HG02763 (cell line): ENCODE measurements around the gene MDGA2.
"Not testable (repeated sequence)": the region's sequence is repeated elsewhere in the genome, so short reads cannot be mapped to it uniquely, and the experiment has no call there.

Experiments used
- ATAC-seq: cut with Tn5 transposase; IDR thresholded peaks from one replicate; pipeline ENCODE4 v1.9.1; 2021; ENCODE audit warnings: mild to moderate bottlenecking, moderate library complexity; ENCODE audit not compliant: unreplicated experiment

Gene MDGA2

DNA sequence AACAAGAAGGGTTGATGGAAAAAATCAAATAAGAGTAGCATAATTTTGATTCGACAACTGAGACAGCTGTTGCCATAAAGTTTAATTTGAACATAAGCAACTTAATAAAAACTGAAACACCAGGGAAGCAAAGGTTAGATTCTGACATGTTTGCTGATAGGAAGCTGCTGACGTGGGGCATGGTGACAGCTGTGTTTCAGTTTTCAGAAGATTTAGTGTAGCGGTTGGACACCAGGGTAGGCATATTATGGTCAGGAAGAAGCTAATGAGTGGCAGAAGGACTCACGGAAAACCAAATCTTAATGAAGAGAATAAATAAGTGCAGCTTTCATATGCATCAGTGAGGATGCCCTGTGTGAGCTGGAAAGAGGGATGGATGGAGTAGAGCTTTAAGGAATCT is 687.1 kb downstream of the MDGA2 start:
- no peak for ATAC-seq

GRCh38 chr14:46985529-46986380 is 689.6 kb downstream of the MDGA2 start:
- ATAC-seq = no peak

DNA sequence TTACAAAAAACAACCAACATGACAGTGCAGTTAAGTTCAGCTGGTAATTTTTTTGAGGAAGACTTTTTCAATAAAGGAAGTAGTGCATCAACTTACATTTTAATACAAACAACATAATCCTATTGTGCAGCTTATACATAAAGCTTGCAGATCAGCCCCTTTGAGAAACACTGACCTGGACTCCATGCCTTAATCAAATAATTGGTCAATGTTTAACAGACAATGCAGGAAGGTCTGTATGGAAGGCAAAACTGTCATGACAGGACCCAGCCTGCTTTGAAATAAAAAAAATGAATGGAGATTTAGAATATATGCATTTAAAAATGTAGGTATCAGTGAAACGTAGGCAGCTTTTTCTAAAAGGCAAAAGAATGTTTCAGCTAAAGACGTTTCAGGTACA is 702.1 kb downstream of the MDGA2 start:
- no peak for ATAC-seq

DNA sequence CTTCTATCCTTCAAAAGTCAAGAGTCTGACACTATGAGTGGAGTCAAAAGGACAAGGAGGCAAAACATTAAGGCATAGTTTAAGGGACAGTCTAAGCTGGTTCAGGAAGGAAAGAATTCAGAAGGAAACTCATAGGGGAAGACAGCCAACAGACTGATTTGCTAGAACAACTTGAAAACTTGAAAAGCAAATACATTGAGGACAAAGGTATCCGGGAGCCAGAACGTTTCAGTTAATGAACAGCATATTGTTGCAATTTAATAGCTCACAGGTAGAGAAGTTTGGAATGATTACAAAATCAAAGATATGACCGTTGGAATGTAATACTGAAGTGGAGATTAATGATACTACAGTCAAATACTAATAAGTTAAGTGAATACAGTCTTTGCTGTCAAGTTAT is 711.0 kb downstream of the MDGA2 start:
- no peak for ATAC-seq

GRCh38 chr14:46951103-46951502 is 724.3 kb downstream of the MDGA2 start:
- no peak for ATAC-seq

- no peak for ATAC-seq
These were observed 734.8 kb downstream of the MDGA2 start for GRCh38 chr14:46940611-46941010.

DNA sequence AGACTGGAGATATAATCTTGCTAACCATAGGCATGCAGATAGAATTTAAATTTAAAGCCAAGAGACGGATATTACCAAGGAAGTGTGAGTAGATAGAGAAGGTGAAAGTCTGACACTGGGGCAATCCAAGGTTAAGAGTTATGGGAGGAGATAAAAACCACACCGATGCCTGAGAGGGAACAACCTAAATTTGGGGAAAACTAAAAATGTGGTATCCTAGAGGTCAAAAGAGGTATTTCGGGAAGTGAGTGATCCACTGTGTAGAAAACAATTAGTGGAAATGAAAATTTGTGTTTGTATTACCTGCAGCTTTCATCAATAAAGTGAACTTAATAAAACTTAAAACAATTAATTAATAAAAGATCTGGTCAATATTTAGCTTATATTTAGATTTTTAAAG is 754.9 kb downstream of the MDGA2 start:
- ATAC-seq = no peak

DNA sequence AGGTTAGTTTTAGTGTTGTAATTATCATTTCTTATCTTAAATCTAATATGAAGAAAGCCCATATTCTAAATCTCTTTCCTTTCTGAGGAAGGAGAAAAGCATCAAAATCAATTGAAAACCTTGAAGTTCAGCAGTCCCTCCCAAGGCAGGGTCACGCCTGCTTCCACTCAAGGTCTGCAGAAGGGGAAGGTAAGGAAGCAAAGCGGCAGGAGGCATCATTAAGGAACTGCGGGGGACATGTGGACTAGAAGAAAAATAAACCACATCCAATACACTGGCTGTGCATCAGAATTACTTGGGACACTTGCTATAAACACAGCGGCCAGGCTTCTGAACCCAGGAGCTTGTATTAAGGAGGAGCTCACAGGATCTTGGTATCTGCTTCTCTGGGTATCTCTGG is 759.9 kb downstream of the MDGA2 start:
- not testable (repeated sequence) for ATAC-seq

GRCh38 chr14:46902837-46903236 is 772.6 kb downstream of the MDGA2 start:
- no peak for ATAC-seq

DNA sequence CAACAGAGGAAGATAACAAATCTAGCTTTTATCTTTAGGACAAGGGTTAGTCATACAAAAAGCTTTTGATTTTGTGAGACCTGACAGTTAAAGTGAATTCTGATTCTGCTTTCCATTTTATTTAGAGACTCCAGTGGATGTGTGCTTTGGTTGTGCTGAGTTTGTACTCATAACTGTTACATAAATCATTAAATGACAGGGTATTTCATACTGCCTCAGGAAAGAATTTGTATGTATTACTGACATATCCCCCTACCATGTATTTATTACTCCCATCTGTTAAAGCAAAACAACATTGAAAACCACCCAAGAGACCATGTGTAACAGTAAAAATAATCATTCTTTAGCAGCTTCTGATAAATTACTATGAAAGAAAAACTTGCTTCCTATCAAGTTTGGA is 780.9 kb downstream of the MDGA2 start:
- ATAC-seq = no peak

- no peak for ATAC-seq
These were observed 788.3 kb downstream of the MDGA2 start for GRCh38 chr14:46887144-46887543.

DNA sequence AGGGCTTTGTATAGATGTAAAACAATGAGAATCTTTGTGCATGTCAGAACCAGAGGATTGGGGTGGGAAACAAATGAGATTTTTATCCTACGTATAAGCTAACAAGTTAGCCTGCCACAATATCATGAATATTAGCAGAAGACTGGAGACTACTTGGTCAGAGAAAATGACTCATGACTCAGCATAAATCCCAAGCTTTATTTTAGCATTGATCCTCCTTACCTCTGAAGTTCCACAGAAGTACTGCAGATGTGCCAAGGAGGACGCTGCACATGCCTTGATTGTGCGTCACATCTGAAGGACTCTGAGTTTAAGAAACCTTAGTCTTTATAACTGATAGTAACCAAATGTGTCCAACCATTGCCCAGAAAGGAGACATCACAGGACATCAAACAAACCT is 789.8 kb downstream of the MDGA2 start:
- ATAC-seq = no peak

DNA sequence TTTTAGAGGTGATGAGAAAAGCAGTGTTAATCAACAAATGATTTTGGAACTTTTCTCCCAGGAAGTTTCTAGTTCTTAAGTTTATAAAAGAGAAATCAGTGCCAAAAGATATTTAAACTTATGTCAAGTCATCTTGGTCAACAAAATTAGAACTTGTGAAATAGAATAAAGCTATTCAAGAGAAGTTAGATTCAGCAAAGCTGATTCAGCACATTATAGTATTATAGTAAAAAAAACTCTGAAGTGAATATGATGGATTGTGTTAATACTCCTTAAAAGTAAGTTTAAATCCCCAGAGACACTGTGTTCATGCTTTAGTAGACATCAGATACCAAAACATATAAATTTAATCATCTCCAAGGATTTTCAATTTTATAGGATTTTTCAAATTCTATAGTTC is 813.7 kb downstream of the MDGA2 start:
- no peak for ATAC-seq

DNA sequence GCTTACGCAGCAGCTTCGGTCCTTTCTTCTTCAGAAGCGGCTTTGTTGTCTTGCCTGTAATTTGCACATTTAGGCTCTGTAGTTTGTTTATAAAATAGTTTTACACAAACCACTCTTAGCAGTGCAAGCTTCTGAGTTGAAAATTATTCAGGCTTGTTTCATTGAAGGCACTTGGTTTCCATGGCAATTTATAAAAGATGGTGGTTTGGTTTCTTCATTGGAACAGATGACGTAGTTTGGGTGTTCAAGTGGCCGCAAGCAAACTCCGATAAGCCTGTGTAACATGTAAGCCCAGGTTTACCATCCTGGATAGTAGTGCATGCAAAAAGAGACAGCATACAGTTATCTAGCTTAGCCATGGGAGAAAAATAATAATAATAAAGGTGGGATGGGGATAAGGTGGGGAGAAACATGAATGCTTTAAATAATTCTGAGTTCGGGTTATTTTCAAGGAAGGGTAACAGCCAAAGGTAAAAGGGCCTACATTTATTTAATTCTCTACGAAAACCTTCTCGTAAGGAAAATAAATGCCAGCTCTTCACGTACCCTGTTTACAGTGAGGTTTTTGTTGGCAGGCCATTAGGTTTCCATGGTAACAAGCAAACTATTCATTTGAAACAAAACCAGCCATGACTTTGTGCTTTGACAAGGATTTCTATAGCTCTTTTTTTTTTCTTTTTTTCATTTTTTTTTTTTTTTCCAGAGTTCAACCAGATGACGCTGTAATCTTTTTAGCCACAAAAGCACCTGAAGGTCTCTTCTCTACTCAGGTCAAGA is 834.3 kb downstream of the MDGA2 start:
- ATAC-seq = no peak

GRCh38 chr14:46820291-46820690 is 855.1 kb downstream of the MDGA2 start:
- ATAC-seq = no peak

GRCh38 chr14:46819117-46819516 is 856.3 kb downstream of the MDGA2 start:
- ATAC-seq = no peak

- ATAC-seq = no peak
These were observed 857.3 kb downstream of the MDGA2 start for GRCh38 chr14:46818147-46818546.

GRCh38 chr14:46793144-46793543 is 882.3 kb downstream of the MDGA2 start:
- ATAC-seq = no peak
